Measurements from ENCODE around the gene LUZP2. TPM values are rescaled to one million over a fixed set of nuclear protein-coding genes. Genes with fewer than 3 reads are reported as not detected.

Gene LUZP2
- total and polyA plus RNA-seq, 2 donors (not counting 1 experiment from before 2014, with no cell fraction given) = not detected

DNA sequence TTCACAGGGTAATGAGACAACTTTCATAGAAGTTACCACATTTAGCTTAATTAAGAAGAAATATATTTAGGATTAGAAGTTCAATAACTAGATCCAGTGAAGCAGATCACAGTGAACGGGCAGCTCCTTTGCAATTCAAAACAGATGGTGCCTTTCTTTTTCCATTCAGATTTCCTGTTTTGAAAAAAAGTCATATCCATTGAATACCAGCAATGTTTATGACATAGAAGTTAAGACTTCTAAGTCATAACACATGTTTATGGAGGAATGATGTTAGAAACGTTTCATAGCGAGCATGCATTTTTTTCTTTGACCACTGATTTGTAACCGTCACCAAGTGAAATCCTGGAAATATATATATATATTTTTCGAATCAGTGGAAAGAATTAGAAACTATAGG lies 24.7 kb downstream of the LUZP2 start:
- Histone ChIP-seq H3K4me2 (replicated peaks; ENCODE audit: low read depth, low read length, poor library complexity, severe bottlenecking) (no peak overlapping the region), H3K4me3 (ENCODE audit: control extremely low read depth in 1 of 5, extremely low read depth in 1 of 5, insufficient read depth in 1 of 5, low read depth in 2 of 5, low read length in 4 of 5) (no peak overlapping the region)
- ATAC-seq (ENCODE audit: low read depth) = no peak

DNA sequence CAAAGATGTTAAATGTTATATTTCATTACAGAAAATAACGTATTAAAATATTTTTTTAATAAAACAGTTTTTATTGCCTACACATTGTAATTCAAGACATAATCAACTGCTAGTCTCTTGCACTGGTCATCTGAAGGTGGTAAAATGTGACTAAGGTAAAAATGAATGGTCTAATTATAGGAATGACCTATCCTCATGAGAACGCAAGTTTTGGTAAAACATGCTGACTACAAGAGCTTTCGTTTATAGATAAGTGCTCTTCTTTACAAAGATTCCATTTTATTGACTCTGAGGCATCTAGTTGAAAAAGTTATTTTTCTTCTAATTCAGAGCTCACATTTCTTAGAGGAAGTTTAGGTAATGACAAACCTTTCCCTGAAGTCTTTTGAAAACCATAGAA lies 27.3 kb downstream of the LUZP2 start:
- Mint-ChIP-seq H3K27me3 (no peaks in the 10 kb centered on the region), H3K4me1 (no peaks in the 10 kb centered on the region), H3K9me3 (ENCODE audit: insufficient read depth) (peaks cover 2% of the 10 kb centered on the region), H3K27ac (no peak overlapping the region), H3K4me3 (no peak overlapping the region)
- DNase-seq (no peak), ATAC-seq (ENCODE audit: low read depth) (no peak)
- no peaks in the 10 kb centered on the region for H3K79me2 ChIP-seq (ENCODE audit: control insufficient read depth, insufficient read depth, low read length)
- H3K4me2 ChIP-seq (replicated peaks; ENCODE audit: low read depth, low read length, poor library complexity, severe bottlenecking) = no peak overlapping the region
- intact Hi-C loops (cut with micrococcal nuclease) = no loop called here
- H3K27me3 ChIP-seq (replicated peaks in 1 of 4; ENCODE audit: control extremely low read depth in 1 of 4, control insufficient read depth in 3 of 4, insufficient read depth in 4 of 4, low read length in 3 of 4) = no peaks in the 10 kb centered on the region
- no peaks in the 10 kb centered on the region for H3K9me3 ChIP-seq (ENCODE audit: control extremely low read depth in 1 of 3, control insufficient read depth in 2 of 3, insufficient read depth in 1 of 3, low read length in 2 of 3)
- no peak for TF ChIP-seq EZH2 (IDR thresholded peaks at IDR 0.05; ENCODE audit: borderline replicate concordance, insufficient read depth, low read depth, low read length, poor library complexity, severe bottlenecking)
- TF ChIP-seq, protein P1, sequence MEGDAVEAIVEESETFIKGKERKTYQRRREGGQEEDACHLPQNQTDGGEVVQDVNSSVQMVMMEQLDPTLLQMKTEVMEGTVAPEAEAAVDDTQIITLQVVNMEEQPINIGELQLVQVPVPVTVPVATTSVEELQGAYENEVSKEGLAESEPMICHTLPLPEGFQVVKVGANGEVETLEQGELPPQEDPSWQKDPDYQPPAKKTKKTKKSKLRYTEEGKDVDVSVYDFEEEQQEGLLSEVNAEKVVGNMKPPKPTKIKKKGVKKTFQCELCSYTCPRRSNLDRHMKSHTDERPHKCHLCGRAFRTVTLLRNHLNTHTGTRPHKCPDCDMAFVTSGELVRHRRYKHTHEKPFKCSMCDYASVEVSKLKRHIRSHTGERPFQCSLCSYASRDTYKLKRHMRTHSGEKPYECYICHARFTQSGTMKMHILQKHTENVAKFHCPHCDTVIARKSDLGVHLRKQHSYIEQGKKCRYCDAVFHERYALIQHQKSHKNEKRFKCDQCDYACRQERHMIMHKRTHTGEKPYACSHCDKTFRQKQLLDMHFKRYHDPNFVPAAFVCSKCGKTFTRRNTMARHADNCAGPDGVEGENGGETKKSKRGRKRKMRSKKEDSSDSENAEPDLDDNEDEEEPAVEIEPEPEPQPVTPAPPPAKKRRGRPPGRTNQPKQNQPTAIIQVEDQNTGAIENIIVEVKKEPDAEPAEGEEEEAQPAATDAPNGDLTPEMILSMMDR (IDR thresholded peaks at IDR 0.05) = no peak
- WGBS (ENCODE audit: insufficient coverage) = no CpG with 5 or more reads among the region's 3 CpGs
- no peaks in the 10 kb centered on the region for H3K36me3 ChIP-seq (replicated peaks in 1 of 2; ENCODE audit: control extremely low read depth in 1 of 2, control insufficient read depth in 1 of 2, extremely low read depth in 1 of 2, insufficient read depth in 2 of 2, low read length in 1 of 2)
- no peak overlapping the region for H3K4me3 ChIP-seq (ENCODE audit: control extremely low read depth in 1 of 5, extremely low read depth in 1 of 5, insufficient read depth in 1 of 5, low read depth in 2 of 5, low read length in 4 of 5)
- no peak overlapping the region for H3K27ac ChIP-seq (ENCODE audit: low read length in 2 of 2)
- H4K20me1 ChIP-seq (ENCODE audit: control insufficient read depth, insufficient read depth, low read length, poor library complexity, severe bottlenecking) = no peaks in the 10 kb centered on the region
- no peaks in the 10 kb centered on the region for H3K4me1 ChIP-seq (ENCODE audit: control insufficient read depth in 2 of 2, insufficient read depth in 2 of 2, low read length in 2 of 2)
- no peak overlapping the region for H2AFZ ChIP-seq (ENCODE audit: insufficient read depth, low read depth, low read length, poor library complexity, severe bottlenecking)
- ChIA-PET POLR2A (no interaction called here), CTCF (no interaction called here)
- H3K9ac ChIP-seq (ENCODE audit: low read length) = no peak overlapping the region

More for the DNA sequence above, 24.7 kb downstream of the LUZP2 start:
- DNase-seq = no peak
- H2AFZ ChIP-seq (ENCODE audit: insufficient read depth, low read depth, low read length, poor library complexity, severe bottlenecking) = no peak overlapping the region
- CTCF ChIA-PET = no interaction called here
- H3K9me3 Mint-ChIP-seq (ENCODE audit: insufficient read depth) = peaks cover 2% of the 10 kb centered on the region
- no peaks in the 10 kb centered on the region for H3K79me2 ChIP-seq (ENCODE audit: control insufficient read depth, insufficient read depth, low read length)
- no peaks in the 10 kb centered on the region for H3K9me3 ChIP-seq (ENCODE audit: control extremely low read depth in 1 of 3, control insufficient read depth in 2 of 3, insufficient read depth in 1 of 3, low read length in 2 of 3)
- no peaks in the 10 kb centered on the region for H3K27me3 ChIP-seq (replicated peaks in 1 of 4; ENCODE audit: control extremely low read depth in 1 of 4, control insufficient read depth in 3 of 4, insufficient read depth in 4 of 4, low read length in 3 of 4)
- H3K27ac Mint-ChIP-seq = no peak overlapping the region
- no peaks in the 10 kb centered on the region for H3K4me1 Mint-ChIP-seq
- H4K20me1 ChIP-seq (ENCODE audit: control insufficient read depth, insufficient read depth, low read length, poor library complexity, severe bottlenecking) = no peaks in the 10 kb centered on the region
- H3K27me3 Mint-ChIP-seq = no peaks in the 10 kb centered on the region
- TF ChIP-seq EZH2 (IDR thresholded peaks at IDR 0.05; ENCODE audit: borderline replicate concordance, insufficient read depth, low read depth, low read length, poor library complexity, severe bottlenecking) = no peak
- TF ChIP-seq, protein P1 (IDR thresholded peaks at IDR 0.05) = no peak
- POLR2A ChIA-PET = no interaction called here
- H3K27ac ChIP-seq (ENCODE audit: low read length in 2 of 2) = no peak overlapping the region
- no peak overlapping the region for H3K4me3 Mint-ChIP-seq
- no CpG with 5 or more reads among the region's 5 CpGs for WGBS (ENCODE audit: insufficient coverage)
- H3K4me1 ChIP-seq (ENCODE audit: control insufficient read depth in 2 of 2, insufficient read depth in 2 of 2, low read length in 2 of 2) = no peaks in the 10 kb centered on the region
- no peak overlapping the region for H3K9ac ChIP-seq (ENCODE audit: low read length)
- intact Hi-C loops (cut with micrococcal nuclease) = no loop called here
- H3K36me3 ChIP-seq (replicated peaks in 1 of 2; ENCODE audit: control extremely low read depth in 1 of 2, control insufficient read depth in 1 of 2, extremely low read depth in 1 of 2, insufficient read depth in 2 of 2, low read length in 1 of 2) = no peaks in the 10 kb centered on the region
